ENCODE data around the gene UQCRHL.

UQCRHL gene

DNA sequence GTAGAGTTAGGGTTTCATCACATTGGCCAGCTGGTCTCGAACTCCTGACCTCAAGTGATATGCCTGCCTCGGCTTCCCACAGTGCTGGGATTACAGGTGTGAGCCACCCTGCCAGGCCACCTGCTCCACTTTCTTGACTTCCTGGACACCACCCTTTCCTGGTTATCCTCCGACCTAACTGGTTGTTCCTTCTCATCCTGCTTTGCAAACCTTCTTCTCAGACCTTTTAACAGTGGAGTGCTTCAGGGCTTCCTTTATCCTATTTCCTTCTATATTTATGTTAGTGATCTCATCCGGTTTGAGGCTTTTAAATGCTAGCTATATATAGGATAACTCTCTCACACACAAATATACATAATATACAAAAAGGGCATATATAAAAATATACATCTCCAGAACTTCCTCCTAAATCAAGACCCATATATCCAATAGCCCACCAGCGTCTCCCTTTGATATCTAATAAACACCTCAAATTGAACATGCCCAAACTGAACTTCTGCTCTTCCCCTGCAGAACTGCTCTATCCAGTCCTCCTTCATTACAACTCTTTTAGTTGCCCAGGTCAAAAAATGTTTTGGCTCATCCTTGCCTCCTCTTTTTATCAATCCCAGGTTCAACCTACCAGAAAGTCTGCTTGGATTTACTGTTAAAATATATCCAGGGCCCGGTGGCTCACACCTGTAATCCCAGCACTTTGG, 19.5 kb upstream of the UQCRHL start:
- Histone ChIP-seq H3K4me2 (ENCODE audit: insufficient read depth, low read length) (no peak overlapping the region), H3K27ac (ENCODE audit: low read length) (no peak overlapping the region)

GRCh38 chr1:15825800-15826199, 18.4 kb upstream of the UQCRHL start:
- no peak overlapping the region for H3K4me3 ChIP-seq (ENCODE audit: low read depth in 1 of 2, low read length in 2 of 2)
- no peak overlapping the region for H3K4me2 ChIP-seq (ENCODE audit: insufficient read depth, low read length)
- no peaks in the 10 kb centered on the region for H3K27me3 ChIP-seq (ENCODE audit: insufficient read depth, low read length, poor library complexity)
- no peak for DNase-seq
- no peaks in the 10 kb centered on the region for H3K4me1 ChIP-seq (ENCODE audit: insufficient read depth, low read length)
- no peak for ATAC-seq (ENCODE audit: insufficient read depth, low read depth)
- no peak overlapping the region for H2AFZ ChIP-seq (ENCODE audit: low read depth, low read length)
- H4K20me1 ChIP-seq (ENCODE audit: insufficient read depth, low read length), result no peaks in the 10 kb centered on the region
- no peak overlapping the region for H3K27ac ChIP-seq (ENCODE audit: low read length)
- H3K79me2 ChIP-seq (ENCODE audit: insufficient read depth, low read length), result peaks cover 3% of the 10 kb centered on the region; the same call in 1 of the 2 replicates
- H3K9me3 ChIP-seq (ENCODE audit: insufficient read depth, low read length, severe bottlenecking), result no peaks in the 10 kb centered on the region
- no peak overlapping the region for H3K9ac ChIP-seq (ENCODE audit: low read depth, low read length)
- no peaks in the 10 kb centered on the region for H3K36me3 ChIP-seq (ENCODE audit: insufficient read depth, low read length)
- TF ChIP-seq CTCF (IDR thresholded peaks at IDR 0.05; ENCODE audit: borderline replicate concordance, extremely low read depth, low read length, poor library complexity, severe bottlenecking) (no peak), EZH2 (IDR thresholded peaks at IDR 0.05; ENCODE audit: borderline replicate concordance, low read depth, low read length, severe bottlenecking) (no peak)

More for the DNA sequence above, 19.5 kb upstream of the UQCRHL start:
- Histone ChIP-seq H3K9ac (ENCODE audit: low read depth, low read length) (no peak overlapping the region), H3K36me3 (ENCODE audit: insufficient read depth, low read length) (no peaks in the 10 kb centered on the region), H3K9me3 (ENCODE audit: insufficient read depth, low read length, severe bottlenecking) (no peaks in the 10 kb centered on the region), H3K27me3 (ENCODE audit: insufficient read depth, low read length, poor library complexity) (no peaks in the 10 kb centered on the region), H4K20me1 (ENCODE audit: insufficient read depth, low read length) (no peaks in the 10 kb centered on the region), H2AFZ (ENCODE audit: low read depth, low read length) (no peak overlapping the region), H3K4me3 (ENCODE audit: low read depth in 1 of 2, low read length in 2 of 2) (no peak overlapping the region), H3K4me1 (ENCODE audit: insufficient read depth, low read length) (peaks cover 1% of the 10 kb centered on the region; the same call in 1 of the 2 replicates), H3K79me2 (ENCODE audit: insufficient read depth, low read length) (peaks cover 6% of the 10 kb centered on the region; the same call in 1 of the 2 replicates)
- no peak for DNase-seq
- TF ChIP-seq CTCF (IDR thresholded peaks at IDR 0.05; ENCODE audit: borderline replicate concordance, extremely low read depth, low read length, poor library complexity, severe bottlenecking) (no peak), EZH2 (IDR thresholded peaks at IDR 0.05; ENCODE audit: borderline replicate concordance, low read depth, low read length, severe bottlenecking) (no peak)
- ATAC-seq (ENCODE audit: insufficient read depth, low read depth), result no peak

DNA sequence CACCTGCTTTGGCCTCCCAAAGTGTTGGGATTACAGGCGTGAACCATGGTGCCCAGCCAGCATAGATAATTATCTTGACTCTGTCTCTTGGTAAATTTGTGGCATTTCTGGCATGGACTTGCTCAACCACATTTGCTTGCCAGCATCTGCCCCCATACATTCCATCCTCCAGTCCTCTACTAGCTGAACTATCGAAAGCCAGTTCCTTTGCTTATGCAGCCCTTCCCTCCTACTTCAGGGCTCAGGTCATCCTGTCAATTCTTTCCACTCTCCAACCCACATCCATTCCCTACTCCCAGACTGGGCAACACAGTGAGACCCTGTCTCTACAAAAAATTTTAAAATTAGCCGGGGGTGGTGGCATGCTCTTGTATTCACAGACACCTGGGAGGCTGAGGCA, 13.0 kb upstream of the UQCRHL start:
- TF ChIP-seq CTCF (IDR thresholded peaks at IDR 0.05; ENCODE audit: borderline replicate concordance, extremely low read depth, low read length, poor library complexity, severe bottlenecking) (no peak), EZH2 (IDR thresholded peaks at IDR 0.05; ENCODE audit: borderline replicate concordance, low read depth, low read length, severe bottlenecking) (no peak)
- Histone ChIP-seq H3K27ac (ENCODE audit: low read length) (no peak overlapping the region), H2AFZ (ENCODE audit: low read depth, low read length) (no peak overlapping the region), H3K27me3 (ENCODE audit: insufficient read depth, low read length, poor library complexity) (no peaks in the 10 kb centered on the region), H3K79me2 (ENCODE audit: insufficient read depth, low read length) (no peaks in the 10 kb centered on the region), H3K9ac (ENCODE audit: low read depth, low read length) (no peak overlapping the region), H3K4me2 (ENCODE audit: insufficient read depth, low read length) (no peak overlapping the region), H3K4me1 (ENCODE audit: insufficient read depth, low read length) (no peaks in the 10 kb centered on the region), H3K4me3 (ENCODE audit: low read depth in 1 of 2, low read length in 2 of 2) (no peak overlapping the region), H3K36me3 (ENCODE audit: insufficient read depth, low read length) (no peaks in the 10 kb centered on the region), H4K20me1 (ENCODE audit: insufficient read depth, low read length) (no peaks in the 10 kb centered on the region), H3K9me3 (ENCODE audit: insufficient read depth, low read length, severe bottlenecking) (no peaks in the 10 kb centered on the region)
- DNase-seq (no peak), ATAC-seq (ENCODE audit: insufficient read depth, low read depth) (no peak)

Data from DND-41 (cell line).